GM19239 (cell line): ENCODE data around the gene USP47.
A peak's percentile ranks its signal among the peaks of the same experiment; 100 is the strongest.

Experiments used
- DNase-seq: peaks from one replicate; pipeline ENCODE4 v3.0.0; 2011; ENCODE audit warnings: low spot score; ENCODE audit not compliant: insufficient read length
- FAIRE-seq: peaks from 2 replicates; lab custom pipeline; 2011; peaks lifted over from hg19 to GRCh38; lab: Jason Lieb, UNC

USP47 gene, protein sequence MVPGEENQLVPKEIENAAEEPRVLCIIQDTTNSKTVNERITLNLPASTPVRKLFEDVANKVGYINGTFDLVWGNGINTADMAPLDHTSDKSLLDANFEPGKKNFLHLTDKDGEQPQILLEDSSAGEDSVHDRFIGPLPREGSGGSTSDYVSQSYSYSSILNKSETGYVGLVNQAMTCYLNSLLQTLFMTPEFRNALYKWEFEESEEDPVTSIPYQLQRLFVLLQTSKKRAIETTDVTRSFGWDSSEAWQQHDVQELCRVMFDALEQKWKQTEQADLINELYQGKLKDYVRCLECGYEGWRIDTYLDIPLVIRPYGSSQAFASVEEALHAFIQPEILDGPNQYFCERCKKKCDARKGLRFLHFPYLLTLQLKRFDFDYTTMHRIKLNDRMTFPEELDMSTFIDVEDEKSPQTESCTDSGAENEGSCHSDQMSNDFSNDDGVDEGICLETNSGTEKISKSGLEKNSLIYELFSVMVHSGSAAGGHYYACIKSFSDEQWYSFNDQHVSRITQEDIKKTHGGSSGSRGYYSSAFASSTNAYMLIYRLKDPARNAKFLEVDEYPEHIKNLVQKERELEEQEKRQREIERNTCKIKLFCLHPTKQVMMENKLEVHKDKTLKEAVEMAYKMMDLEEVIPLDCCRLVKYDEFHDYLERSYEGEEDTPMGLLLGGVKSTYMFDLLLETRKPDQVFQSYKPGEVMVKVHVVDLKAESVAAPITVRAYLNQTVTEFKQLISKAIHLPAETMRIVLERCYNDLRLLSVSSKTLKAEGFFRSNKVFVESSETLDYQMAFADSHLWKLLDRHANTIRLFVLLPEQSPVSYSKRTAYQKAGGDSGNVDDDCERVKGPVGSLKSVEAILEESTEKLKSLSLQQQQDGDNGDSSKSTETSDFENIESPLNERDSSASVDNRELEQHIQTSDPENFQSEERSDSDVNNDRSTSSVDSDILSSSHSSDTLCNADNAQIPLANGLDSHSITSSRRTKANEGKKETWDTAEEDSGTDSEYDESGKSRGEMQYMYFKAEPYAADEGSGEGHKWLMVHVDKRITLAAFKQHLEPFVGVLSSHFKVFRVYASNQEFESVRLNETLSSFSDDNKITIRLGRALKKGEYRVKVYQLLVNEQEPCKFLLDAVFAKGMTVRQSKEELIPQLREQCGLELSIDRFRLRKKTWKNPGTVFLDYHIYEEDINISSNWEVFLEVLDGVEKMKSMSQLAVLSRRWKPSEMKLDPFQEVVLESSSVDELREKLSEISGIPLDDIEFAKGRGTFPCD (N-terminal part only)

DNA sequence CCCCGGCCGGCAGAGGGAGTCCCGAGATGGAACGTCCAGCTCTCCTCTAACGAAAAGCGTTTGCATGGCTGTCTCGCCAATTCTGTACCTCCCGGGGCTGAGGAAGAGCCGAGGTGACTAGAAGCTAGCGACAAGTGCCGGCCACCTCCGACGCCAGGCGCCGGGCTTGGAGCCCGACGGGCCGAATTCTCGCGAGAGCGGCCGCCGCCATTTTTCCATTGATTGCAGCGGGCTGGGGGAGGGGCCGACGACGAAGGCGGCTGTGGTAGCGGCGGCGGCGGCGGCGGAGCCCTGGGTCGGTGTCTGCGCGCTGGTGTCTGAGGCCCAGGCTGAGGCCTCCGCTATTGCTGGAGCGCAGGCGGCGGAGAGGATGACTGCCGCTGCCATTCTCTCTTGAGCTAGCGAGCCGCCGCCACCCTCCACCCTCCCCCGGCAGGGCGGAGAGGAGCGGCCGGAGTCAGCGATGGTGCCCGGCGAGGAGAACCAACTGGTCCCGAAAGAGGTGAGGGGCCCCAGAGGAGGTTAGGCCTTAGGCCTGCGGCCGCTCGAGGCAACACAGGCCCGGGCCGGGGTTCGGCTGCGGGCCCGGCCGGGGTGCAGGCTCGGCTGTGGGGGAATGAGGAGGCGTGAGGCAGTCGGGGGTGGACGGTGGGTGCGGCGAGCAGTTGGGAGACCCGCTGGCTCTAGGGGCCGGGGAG, at the start of gene USP47:
Gene USP47 (plus strand): TSS at position 250 of the 698 bp plus-strand sequence. CDS start 214 bp downstream, at position 464.
- DNase-seq (peak; percentile 50), FAIRE-seq (peak; percentile 87)

DNA sequence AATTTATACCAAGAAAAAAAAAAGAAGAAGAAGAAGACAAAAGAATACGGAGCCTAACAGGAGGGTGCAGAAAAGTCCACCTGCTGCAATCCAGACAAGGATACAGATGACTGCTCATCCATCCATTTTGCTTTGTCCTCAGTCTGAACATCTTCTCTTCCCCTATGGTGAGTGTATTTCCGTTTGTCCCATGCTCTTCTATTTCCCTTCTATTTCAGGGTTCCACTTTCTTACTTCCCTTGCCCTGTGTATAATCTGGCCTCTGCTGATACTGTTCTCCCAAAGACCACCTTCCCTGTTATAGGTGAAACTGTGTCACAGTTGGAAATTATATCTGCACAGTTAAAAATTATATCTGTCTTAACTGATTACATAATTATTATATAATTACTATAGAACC, 48.7 kb upstream of the USP47 start:
- DNase-seq: no peak
- no peak for FAIRE-seq

DNA sequence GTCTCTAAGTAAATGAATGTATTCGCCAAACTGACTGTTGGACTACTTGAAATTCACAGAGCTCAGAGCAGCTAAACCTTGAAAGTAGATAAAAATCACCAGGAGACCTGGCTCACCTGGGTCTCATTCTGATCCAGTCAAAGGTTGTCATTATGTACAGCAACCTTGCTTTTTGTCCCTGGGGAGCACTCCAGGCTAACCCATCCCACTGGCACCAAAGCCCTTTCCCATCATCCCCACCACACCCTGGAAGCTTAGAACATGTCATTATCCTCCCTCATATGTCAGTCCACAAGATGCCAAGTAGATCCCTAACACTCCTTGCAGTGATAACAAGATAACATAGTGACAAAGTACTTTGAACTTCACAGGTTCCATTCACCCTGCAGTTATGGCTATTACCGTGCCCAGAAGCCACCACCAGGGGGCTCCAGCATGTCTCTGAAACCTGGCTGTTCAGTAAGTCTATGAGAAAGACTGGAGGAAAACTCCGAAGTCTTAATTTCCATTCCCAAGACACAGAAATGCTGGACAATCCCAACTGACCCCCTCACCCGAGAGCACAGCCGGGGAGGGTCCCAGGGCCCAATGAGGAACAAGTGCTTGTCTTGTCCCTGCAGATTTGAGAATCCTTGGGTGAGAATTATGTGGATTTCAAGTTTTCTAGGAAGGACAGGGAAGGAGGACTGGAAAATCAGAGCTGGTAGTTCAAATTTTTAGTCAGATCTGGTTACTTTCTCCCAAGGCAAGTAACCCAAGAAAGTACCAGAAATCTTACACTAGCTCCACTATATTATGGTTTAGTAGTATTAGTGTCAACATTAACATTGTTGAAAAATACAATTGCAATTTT, 43.0 kb upstream of the USP47 start:
- DNase-seq (peak; percentile 41), FAIRE-seq (peak; percentile 79)

DNA sequence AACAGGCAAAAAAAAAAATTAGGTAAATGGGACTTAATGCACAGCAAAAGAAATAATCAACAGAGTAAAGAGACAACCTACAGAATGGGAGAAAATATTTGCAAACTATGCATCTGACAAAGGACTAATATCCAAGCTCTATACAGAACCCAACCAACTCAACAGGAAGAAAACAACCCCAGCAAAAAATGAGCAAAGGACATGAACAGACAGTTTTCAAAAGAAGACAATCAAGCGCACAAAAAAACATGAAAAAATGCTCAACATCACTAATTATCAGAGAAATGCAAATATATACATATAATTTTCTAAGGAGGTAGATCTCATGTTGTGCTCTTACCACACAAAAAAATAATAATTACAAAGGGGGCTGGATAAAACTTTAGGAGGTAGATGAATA, 36.5 kb upstream of the USP47 start:
- DNase-seq: no peak
- FAIRE-seq: no peak

DNA sequence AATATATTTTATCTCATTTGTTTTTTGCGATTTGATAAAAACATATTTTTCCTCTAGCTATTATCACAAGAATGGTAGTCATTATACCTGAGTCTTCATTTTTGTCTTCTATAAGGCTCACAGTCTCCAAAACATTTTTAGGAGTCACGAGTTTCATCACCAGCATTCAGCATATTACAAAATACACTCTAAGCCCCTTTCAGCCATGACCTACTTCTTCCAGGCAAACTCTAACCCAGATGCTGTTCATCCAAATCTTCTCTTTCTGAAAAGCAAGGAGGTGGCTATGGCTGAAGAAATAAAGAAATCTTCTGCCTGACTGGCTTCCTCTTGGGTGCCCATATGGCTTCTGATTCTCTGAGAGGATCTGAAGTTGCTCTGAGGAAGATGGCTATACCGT, 35.7 kb upstream of the USP47 start:
- no peak for DNase-seq
- FAIRE-seq: no peak

DNA sequence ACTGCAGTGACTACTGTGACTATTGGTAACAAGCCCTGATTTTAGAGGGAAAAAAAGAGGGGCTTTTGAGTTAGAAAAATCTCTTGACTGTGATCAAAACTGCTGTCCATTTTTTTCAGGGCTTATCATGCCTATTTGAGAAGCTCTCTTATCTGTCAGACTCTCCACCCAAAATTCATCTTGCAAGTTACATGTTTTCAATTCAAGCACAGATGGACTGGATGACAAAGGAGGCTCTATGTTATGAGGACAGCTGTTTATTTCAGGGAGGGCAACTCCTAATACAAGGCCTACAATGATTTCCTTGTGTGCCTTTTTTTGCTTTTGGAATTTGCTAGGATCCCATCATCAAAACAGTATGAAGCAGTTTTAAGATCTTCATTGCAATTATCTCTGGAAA, 35.2 kb upstream of the USP47 start:
- DNase-seq (no peak), FAIRE-seq (no peak)

DNA sequence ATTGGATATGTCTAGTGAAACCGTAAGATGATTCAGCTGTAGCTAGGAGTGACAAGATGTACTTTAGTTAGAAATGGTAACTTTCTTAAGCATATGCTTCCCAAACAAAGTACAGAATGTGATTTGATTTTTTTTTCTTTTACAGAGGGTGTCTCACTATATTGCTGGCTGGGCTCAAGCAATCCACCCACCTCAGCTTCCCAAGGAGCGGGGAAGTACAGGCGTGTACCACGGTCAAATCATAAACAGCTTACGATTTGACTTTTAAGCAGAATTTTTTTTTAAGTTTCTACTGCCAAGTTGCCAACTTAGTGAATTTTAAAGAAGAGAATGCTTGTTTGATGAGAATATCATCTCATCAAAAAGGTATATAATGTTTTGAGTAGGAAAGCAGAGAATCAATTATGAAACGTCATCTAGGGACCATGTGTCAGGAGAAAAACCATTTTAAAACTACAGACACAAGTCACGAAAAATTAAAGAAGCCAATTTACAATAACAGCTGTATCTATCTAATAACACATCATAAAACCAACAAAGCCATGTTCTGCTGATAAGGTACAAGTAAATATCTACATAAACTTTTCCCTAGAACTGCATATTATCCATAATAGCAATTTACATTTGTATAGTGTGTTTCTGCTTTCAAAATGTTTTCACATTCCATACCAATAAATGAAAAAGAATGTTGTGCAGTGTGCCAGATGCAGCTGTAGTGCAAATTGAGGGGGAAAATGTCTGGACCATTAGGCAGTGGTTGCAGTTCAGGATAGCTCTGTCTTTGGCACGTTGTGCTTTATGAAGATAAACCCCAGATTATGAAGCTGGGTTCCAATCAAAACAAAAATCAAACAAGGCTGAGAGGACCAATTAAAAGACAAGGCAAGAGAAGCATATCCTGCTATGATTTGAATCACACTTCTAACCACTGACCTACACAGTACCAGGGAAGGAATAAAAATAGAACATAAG, 33.7 kb upstream of the USP47 start:
- FAIRE-seq: no peak
- DNase-seq: no peak

DNA sequence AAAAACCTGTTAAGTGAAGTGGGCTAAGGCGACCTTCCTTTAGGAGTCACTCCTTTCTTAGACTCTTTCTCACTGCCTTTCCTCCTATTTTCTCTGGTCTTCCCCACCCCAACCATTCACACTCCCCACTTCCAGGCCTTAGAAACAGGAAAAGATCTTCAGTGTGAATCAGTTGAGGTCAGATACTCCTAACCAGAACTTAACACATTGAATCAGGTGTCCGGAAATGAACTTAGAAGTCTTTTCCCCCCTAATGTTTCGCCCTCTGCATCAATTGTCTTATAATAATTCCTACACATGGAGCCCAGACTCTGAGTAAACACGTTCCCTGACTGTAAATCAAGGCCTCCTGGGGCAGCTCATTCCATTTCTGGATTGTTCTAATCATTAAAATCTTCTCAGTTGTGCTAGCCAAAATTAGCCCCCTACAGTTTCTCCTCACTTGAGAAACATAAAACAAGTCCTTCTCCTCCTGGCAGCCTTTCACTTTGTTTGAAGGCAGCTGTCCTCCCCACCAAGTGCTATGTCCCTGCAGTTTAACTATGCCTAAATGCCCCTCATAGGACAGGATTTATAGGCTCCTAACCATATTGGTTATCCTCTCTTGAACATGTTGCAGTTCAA, 32.7 kb upstream of the USP47 start:
- FAIRE-seq: no peak

DNA sequence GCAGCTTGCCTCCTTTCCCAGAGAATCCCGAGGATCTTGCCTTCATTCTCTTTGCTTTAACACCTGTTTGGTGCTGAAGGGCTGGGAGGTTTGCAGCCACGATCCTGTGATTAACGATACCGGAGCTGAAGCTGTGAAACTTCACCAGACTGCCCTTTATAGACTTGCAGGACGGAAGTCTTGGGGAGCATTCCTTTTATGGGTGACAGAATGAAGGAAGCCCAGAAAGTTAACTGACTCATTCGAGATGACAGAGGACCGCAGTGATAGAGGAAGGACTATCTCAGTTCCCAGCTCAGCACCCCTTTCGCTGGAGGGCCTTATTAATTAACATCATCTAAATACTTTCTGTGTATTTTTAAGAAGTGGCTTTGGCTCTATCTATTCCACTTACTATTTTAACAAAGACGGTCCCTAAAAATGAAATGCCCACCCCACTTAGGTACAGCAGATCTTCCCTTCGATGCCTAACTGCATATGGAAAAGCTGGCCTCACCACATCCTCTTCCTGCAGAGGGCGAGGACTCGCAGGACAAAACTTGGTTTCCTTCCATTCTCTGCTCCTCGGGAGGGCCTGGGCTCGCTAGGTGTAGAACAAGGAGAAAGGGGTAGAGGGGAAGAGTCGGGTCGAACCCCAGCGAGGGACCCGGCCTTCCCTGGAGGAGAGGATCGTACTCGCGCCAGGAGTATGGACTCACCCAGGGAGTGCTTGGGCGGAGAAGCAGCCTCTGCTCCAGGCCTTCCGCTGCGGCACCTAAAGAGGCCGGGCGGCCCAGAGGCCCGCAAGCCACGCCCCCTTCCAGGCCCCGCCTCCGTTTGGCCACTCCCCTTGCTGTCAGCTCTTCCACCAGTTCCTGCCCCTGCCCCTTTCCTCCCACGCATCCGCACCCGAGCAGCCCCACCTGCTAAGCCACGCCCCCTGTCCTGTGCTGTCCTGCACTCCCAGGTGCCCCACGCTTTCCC, 30.7 kb upstream of the USP47 start:
- DNase-seq (no peak), FAIRE-seq (no peak)

More for the DNA sequence above, 32.7 kb upstream of the USP47 start:
- no peak for DNase-seq

DNA sequence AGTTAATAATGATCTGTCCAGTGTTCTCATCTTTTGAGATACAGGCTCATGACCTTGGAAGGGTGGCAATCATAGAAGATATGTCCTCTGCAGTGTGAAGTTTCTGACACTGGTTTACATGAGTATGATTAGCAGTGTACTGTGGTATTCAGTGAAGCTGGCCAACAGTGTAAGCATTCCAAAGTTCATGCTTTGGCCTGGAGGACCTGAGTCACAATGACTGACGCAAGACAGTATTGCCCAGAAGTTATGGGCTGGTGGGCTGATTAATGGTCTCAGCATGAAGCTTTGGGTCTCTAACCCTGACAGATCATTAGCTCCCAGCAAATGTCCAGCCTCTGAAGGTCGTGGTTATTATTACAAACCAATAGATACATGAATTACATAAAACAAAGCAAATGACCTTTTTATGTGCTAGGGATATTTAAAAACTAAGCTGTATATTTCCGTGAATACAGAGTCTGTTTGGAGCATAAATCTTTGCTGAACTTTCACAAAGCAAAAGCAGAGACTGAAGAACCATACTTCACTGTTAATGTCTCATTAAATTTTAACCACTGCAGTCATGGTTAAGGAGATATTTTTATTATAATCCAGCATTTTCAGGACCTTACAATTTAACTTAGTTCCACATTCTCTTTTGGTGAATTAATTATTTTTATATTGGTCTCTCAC, 28.3 kb upstream of the USP47 start:
- no peak for DNase-seq
- FAIRE-seq: no peak

DNA sequence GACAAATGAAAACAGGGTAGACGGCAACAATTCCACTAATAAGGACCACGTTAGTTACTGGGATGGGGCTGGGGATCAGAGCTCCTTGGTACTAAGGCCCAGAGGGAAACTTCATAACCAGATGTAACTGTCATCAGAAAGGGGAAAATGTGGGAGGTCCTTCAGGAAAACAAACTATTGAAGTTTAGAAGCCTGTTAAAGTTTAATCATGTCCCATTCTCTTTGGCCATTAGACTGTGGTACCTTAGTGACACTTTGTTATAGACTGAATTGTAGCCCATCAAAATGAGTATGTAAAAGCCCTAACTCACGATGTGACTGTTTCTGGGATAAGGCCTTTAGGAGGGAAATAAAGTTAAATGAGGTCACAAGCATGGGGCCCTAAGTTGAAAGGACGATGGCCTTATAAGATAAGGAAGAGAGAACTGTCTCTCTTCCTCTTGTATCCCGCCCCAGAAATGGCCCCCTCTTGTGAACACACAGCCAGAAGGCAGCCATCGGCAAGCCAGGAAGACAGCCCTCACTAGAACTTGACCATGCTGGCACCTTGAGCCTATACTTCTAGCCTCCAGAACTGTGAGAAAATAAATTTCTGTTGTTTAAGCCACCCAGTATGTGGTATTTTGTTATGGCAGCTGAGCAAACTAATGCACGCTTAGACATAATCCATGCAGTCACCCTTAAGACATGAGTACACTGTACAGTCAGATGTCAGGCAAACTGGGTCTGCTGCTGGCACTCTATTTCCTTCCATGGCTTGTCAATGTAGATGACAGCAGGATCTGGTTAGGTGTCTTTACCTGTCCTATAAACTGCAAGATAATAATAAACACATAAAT, 26.9 kb upstream of the USP47 start:
- FAIRE-seq (no peak), DNase-seq (no peak)

DNA sequence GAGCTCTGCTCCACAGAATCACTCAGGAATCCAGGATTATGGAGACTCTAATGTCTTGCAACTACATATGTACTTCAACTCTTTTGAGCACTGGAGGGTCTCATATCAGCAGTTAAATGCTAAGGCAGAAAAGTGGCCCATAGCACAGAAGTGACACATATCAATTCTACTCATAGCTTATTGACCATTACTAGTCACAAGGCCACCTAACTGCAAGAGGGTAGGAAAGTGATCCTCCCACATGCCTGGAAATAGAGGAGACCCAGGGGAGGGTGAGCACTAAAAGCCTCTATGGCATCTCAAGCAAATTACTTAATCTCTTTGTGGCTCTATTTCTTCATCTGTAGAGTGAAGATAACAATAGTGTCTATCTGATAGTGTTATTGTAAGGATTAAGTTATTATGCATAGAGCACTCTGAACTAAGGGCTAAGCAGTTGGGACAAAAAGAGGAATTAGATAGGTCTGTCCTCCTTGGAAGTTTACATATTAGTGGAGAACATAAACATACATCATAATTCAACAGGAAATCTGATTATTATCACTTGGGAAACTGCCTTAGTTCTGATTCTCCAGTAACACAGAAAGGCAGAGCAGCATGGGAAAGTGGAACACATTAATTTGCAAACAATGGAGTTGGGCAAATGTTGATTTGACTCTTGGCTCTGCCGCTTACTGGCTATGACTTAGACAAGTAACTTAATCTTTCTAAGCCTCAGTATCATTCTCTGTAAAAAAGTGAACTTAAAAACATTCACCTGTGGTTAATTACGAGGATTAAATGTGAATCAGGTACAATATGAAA, 25.1 kb upstream of the USP47 start:
- DNase-seq (no peak), FAIRE-seq (no peak)

DNA sequence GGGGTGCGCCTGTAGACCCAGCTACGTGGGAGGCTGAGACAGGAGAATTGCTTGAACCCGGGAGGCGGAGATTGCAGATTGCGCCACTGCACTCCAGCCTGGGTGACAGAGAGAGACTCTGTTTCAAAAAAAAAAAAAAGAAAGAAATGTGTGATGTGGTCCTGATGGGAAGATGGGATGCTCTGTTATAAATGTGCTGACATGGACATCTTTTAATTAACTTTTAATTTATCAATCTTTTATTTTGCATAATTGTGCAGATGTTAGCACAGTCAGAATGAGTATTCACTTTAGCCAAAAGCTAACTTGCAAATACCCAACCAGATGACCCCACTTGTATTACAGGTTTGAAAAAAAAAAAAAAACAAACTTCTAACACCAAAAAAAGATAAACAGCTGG, 23.8 kb upstream of the USP47 start:
- DNase-seq (no peak), FAIRE-seq (no peak)

DNA sequence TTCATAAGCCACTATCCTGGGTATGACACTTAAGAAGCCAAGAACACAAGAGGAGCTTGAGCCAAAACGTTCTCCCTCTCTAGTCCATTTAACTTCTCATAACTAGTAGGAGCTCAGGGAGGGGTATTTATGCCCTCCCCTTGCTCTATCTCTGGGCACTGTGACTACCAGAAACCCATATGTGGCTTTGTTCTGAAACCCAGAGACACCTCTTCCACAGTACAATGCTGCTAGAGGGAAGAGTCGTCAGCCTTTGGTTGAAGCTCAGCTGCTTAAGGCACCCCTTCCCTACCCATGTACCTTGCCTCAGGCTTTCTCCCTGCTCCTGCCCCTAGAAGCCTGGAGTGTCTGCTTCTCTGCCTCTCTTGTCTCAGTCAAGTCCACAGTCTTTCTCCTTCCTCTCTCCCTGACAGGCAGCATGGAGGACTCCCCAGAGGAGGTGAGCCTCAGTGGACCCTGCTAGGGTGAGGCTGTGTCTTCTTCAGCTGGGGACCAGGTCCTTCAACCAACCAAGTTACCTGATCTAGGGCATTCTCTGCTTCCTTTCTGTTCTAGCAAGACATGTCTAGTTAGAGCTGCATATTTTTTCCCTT, 23.1 kb upstream of the USP47 start:
- FAIRE-seq: no peak
- no peak for DNase-seq
